Measurements from ENCODE around the gene NFKB1.

Gene NFKB1

DNA sequence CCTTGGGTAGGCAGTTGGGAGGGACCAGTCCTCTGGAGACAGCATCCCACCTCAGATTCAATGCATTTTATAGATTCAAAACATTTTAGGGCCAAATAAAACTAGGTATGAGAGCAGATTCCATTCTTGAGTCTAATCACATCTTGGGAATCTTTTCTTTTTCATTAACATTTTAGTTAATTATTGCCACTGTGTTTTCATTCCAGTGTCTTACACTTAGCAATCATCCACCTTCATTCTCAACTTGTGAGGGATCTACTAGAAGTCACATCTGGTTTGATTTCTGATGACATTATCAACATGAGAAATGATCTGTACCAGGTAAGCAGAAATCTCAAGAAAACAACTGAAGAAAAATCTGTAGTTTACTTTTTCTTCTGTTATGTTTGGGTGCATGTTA, 99.5 kb downstream of the NFKB1 start:
- Histone ChIP-seq H3K36me3 (ENCODE audit: control insufficient read depth in 2 of 2, insufficient read depth in 2 of 2, low read length in 2 of 2) (peaks cover 65 to 73% of the 10 kb centered on the region in 2 donors), H3K9me3 (ENCODE audit: control insufficient read depth in 2 of 2, low read length in 2 of 2) (no peaks in the 10 kb centered on the region), H3K4me1 (ENCODE audit: control insufficient read depth in 2 of 2, insufficient read depth in 2 of 2, low read length in 2 of 2) (no peaks in the 10 kb centered on the region), H3K27ac (ENCODE audit: low read depth in 2 of 2, low read length in 2 of 2) (no peak overlapping the region), H3K9ac (ENCODE audit: low read depth in 1 of 2, low read length in 2 of 2) (no peak overlapping the region), H3K4me3 (ENCODE audit: low read length in 2 of 2) (no peak overlapping the region), H3K27me3 (ENCODE audit: control insufficient read depth in 2 of 2, insufficient read depth in 2 of 2, low read length in 2 of 2) (no peaks in the 10 kb centered on the region)

DNA sequence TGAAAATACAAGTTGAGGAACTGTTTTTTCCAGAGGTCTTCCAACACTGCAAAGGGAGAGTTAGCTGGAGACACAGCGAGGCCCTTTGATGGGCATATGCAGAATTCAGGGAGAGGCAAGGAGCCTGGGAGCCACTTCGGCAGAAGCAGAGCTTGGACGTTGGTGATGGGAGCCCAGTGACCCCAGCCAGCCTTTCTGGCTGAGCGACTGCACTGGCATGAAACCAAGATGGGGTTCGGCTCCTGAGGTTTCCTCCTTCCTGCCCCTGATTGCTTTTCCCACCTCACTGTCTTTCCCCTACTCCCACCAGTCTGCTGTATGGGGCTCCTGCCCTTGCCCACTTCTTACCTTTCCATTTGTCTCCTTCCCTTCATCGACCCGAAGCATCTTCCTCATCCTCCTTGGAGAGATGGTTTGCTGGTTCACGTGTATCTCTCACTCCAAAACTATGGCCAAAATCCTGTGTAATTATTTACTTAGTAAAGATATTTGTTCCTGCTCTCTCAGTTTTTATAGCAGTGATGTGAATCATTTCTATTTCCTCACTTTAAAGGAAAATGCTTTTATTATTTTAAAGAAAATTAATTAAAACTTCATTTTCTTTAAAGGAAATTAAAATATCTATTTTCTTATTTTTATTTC, 100.5 kb downstream of the NFKB1 start:
- peaks cover 60 to 71% of the 10 kb centered on the region in 2 donors for H3K36me3 ChIP-seq (ENCODE audit: control insufficient read depth in 2 of 2, insufficient read depth in 2 of 2, low read length in 2 of 2)
- no peak overlapping the region for H3K4me3 ChIP-seq (ENCODE audit: low read length in 2 of 2)
- no peaks in the 10 kb centered on the region for H3K4me1 ChIP-seq (ENCODE audit: control insufficient read depth in 2 of 2, insufficient read depth in 2 of 2, low read length in 2 of 2)

DNA sequence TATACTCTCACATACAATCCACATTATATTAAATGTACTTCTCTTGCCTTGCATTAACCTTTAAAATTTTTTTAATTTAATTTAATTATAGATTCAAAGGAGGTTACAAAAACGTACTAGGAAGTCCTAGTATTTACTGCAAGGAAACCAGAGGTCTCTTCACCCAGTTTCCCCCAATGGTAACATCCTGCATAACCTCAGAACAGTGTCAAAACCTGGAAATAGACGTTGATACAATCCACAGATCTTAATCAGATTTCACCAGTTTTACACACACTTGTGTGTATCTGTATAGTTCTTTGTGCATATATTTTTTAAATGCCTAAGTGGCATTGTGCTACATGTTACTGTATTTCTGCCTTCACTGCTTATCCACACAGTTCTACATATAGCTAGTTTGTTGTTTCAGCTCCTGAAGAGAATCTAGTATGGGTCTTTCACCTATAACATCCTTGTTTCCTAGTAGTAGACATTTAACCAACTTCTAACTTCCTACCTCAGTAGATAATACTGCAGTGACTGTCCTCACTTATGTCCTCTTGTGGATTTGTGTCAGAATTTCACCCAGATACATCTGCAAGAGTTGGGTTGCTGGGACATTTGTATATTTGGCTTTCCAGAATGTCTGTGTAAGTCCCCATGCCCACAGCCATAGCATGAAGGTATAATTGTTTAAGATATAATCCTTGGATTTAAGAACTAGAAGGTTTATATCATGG, 103.2 kb downstream of the NFKB1 start:
- peaks cover 63 to 64% of the 10 kb centered on the region in 2 donors for H3K36me3 ChIP-seq (ENCODE audit: control insufficient read depth in 2 of 2, insufficient read depth in 2 of 2, low read length in 2 of 2)
- no peak overlapping the region for H3K4me3 ChIP-seq (ENCODE audit: low read length in 2 of 2)
- H3K27ac ChIP-seq (ENCODE audit: low read depth in 2 of 2, low read length in 2 of 2): no peak overlapping the region

More for the DNA sequence above, 100.5 kb downstream of the NFKB1 start:
- no peak overlapping the region for H3K9ac ChIP-seq (ENCODE audit: low read depth in 1 of 2, low read length in 2 of 2)
- no peaks in the 10 kb centered on the region for H3K27me3 ChIP-seq (ENCODE audit: control insufficient read depth in 2 of 2, insufficient read depth in 2 of 2, low read length in 2 of 2)
- H3K27ac ChIP-seq (ENCODE audit: low read depth in 2 of 2, low read length in 2 of 2): no peak overlapping the region
- no peaks in the 10 kb centered on the region for H3K9me3 ChIP-seq (ENCODE audit: control insufficient read depth in 2 of 2, low read length in 2 of 2)

DNA sequence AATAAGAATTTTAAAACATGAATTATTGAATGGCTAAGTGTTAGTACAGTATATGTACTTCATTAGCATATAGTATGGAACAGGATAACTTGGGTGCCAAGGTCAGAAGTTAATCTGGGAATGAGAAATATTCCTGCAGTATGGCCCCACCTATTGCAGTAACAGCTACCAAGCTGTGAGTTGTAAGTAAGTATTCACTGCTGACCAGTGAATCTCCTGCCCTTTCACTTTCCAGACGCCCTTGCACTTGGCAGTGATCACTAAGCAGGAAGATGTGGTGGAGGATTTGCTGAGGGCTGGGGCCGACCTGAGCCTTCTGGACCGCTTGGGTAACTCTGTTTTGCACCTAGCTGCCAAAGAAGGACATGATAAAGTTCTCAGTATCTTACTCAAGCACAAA, 105.1 kb downstream of the NFKB1 start:
- Histone ChIP-seq H3K9ac (ENCODE audit: low read depth in 1 of 2, low read length in 2 of 2) (no peak overlapping the region), H3K4me1 (ENCODE audit: control insufficient read depth in 2 of 2, insufficient read depth in 2 of 2, low read length in 2 of 2) (no peaks in the 10 kb centered on the region), H3K27me3 (ENCODE audit: control insufficient read depth in 2 of 2, insufficient read depth in 2 of 2, low read length in 2 of 2) (no peaks in the 10 kb centered on the region), H3K36me3 (ENCODE audit: control insufficient read depth in 2 of 2, insufficient read depth in 2 of 2, low read length in 2 of 2) (peaks cover 65 to 69% of the 10 kb centered on the region in 2 donors), H3K9me3 (ENCODE audit: control insufficient read depth in 2 of 2, low read length in 2 of 2) (no peaks in the 10 kb centered on the region), H3K27ac (ENCODE audit: low read depth in 2 of 2, low read length in 2 of 2) (no peak overlapping the region), H3K4me3 (ENCODE audit: low read length in 2 of 2) (no peak overlapping the region)

More for the DNA sequence above, 103.2 kb downstream of the NFKB1 start:
- no peaks in the 10 kb centered on the region for H3K4me1 ChIP-seq (ENCODE audit: control insufficient read depth in 2 of 2, insufficient read depth in 2 of 2, low read length in 2 of 2)
- H3K27me3 ChIP-seq (ENCODE audit: control insufficient read depth in 2 of 2, insufficient read depth in 2 of 2, low read length in 2 of 2): no peaks in the 10 kb centered on the region
- no peak overlapping the region for H3K9ac ChIP-seq (ENCODE audit: low read depth in 1 of 2, low read length in 2 of 2)
- no peaks in the 10 kb centered on the region for H3K9me3 ChIP-seq (ENCODE audit: control insufficient read depth in 2 of 2, low read length in 2 of 2)

DNA sequence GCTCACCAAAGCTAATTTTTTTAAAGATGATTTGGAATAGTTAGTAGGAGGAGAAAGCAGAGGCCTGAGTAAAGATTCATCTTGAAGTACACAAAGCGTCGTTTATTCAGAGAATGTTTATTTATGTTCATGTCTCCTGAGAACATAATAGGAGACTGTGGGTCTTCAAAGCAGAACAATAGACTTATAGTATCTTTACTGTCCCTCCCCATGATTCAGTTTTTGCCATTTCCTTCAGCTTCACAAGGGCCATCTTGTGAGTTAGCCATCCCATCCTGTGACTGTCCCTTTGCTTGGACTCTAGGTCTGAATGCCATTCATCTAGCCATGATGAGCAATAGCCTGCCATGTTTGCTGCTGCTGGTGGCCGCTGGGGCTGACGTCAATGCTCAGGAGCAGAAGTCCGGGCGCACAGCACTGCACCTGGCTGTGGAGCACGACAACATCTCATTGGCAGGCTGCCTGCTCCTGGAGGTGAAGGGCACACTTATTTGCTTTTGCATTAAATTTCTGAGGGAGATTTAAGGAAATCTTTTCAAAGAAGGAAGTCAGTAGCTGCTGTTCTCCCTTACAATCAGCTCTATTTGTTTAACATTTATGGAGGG, 105.8 kb downstream of the NFKB1 start:
- Histone ChIP-seq H3K27me3 (ENCODE audit: control insufficient read depth in 2 of 2, insufficient read depth in 2 of 2, low read length in 2 of 2) (no peaks in the 10 kb centered on the region), H3K4me1 (ENCODE audit: control insufficient read depth in 2 of 2, insufficient read depth in 2 of 2, low read length in 2 of 2) (no peaks in the 10 kb centered on the region), H3K4me3 (ENCODE audit: low read length in 2 of 2) (no peak overlapping the region), H3K9me3 (ENCODE audit: control insufficient read depth in 2 of 2, low read length in 2 of 2) (no peaks in the 10 kb centered on the region), H3K9ac (ENCODE audit: low read depth in 1 of 2, low read length in 2 of 2) (no peak overlapping the region), H3K27ac (ENCODE audit: low read depth in 2 of 2, low read length in 2 of 2) (no peak overlapping the region), H3K36me3 (ENCODE audit: control insufficient read depth in 2 of 2, insufficient read depth in 2 of 2, low read length in 2 of 2) (peaks cover 66 to 69% of the 10 kb centered on the region in 2 donors)

DNA sequence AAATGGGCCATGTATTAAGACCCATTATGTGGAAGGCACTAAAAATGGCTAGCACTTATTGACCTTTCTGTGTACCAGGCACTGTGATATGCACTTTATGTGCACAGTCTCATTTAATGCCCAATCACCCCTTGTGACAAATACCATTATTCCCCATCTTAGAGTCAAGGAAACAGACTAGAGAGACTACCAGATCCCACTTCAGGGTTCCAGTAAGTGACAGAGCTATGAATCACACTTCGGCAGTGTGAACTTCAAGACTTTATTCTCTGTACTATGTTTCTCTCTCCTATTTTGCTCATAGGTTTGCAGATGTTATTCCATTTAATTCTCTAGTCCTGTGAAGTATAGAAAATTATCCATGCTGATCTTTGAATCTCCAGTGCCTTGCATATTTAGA, 107.0 kb downstream of the NFKB1 start:
- no peak overlapping the region for H3K27ac ChIP-seq (ENCODE audit: low read depth in 2 of 2, low read length in 2 of 2)
- H3K36me3 ChIP-seq (ENCODE audit: control insufficient read depth in 2 of 2, insufficient read depth in 2 of 2, low read length in 2 of 2): peaks cover 74 to 75% of the 10 kb centered on the region in 2 donors
- H3K27me3 ChIP-seq (ENCODE audit: control insufficient read depth in 2 of 2, insufficient read depth in 2 of 2, low read length in 2 of 2): no peaks in the 10 kb centered on the region
- no peaks in the 10 kb centered on the region for H3K9me3 ChIP-seq (ENCODE audit: control insufficient read depth in 2 of 2, low read length in 2 of 2)
- H3K4me1 ChIP-seq (ENCODE audit: control insufficient read depth in 2 of 2, insufficient read depth in 2 of 2, low read length in 2 of 2): no peaks in the 10 kb centered on the region
- no peak overlapping the region for H3K9ac ChIP-seq (ENCODE audit: low read depth in 1 of 2, low read length in 2 of 2)
- no peak overlapping the region for H3K4me3 ChIP-seq (ENCODE audit: low read length in 2 of 2)

DNA sequence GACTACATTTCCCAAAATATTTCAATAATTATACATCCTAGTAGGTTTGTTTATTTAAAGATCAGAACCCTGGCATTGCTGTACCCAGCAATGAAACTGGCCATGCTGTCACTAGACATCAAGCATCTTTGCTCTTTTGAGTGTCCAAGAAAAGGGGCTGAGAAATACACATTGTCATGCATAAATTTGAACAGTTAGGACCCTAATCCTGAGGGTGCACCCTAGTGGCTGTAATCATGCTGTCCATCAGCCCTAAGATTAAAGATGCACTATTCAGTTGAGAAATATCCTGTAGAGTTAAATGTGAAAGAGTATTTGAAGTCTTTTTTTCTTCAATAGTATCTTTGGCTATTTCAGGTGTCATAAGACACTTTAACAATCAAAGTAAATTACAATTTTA, 108.8 kb downstream of the NFKB1 start:
- Histone ChIP-seq H3K9ac (ENCODE audit: low read depth in 1 of 2, low read length in 2 of 2) (no peak overlapping the region), H3K27ac (ENCODE audit: low read depth in 2 of 2, low read length in 2 of 2) (no peak overlapping the region), H3K4me3 (ENCODE audit: low read length in 2 of 2) (no peak overlapping the region), H3K27me3 (ENCODE audit: control insufficient read depth in 2 of 2, insufficient read depth in 2 of 2, low read length in 2 of 2) (no peaks in the 10 kb centered on the region), H3K4me1 (ENCODE audit: control insufficient read depth in 2 of 2, insufficient read depth in 2 of 2, low read length in 2 of 2) (no peaks in the 10 kb centered on the region), H3K9me3 (ENCODE audit: control insufficient read depth in 2 of 2, low read length in 2 of 2) (no peaks in the 10 kb centered on the region), H3K36me3 (ENCODE audit: control insufficient read depth in 2 of 2, insufficient read depth in 2 of 2, low read length in 2 of 2) (peaks cover 82 to 84% of the 10 kb centered on the region in 2 donors)

DNA sequence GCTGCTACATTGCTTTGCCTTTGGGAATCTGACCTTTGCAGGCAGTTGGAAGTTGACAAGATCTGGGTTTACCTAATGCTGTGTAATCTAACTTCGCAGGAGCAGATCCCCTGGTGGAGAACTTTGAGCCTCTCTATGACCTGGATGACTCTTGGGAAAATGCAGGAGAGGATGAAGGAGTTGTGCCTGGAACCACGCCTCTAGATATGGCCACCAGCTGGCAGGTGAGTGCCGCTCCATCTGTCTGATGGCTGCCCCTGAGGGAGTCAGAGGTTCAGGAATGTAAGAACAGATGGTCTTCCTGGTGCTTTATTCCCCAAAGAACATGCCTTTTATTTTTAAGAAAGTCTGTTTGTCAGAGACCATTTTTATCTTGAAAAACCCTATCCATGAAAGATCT, 109.3 kb downstream of the NFKB1 start:
- no peaks in the 10 kb centered on the region for H3K27me3 ChIP-seq (ENCODE audit: control insufficient read depth in 2 of 2, insufficient read depth in 2 of 2, low read length in 2 of 2)
- H3K4me3 ChIP-seq (ENCODE audit: low read length in 2 of 2): no peak overlapping the region
- H3K36me3 ChIP-seq (ENCODE audit: control insufficient read depth in 2 of 2, insufficient read depth in 2 of 2, low read length in 2 of 2): peaks cover 82% of the 10 kb centered on the region in 2 donors
- no peak overlapping the region for H3K27ac ChIP-seq (ENCODE audit: low read depth in 2 of 2, low read length in 2 of 2)
- no peaks in the 10 kb centered on the region for H3K4me1 ChIP-seq (ENCODE audit: control insufficient read depth in 2 of 2, insufficient read depth in 2 of 2, low read length in 2 of 2)
- H3K9me3 ChIP-seq (ENCODE audit: control insufficient read depth in 2 of 2, low read length in 2 of 2): no peaks in the 10 kb centered on the region
- no peak overlapping the region for H3K9ac ChIP-seq (ENCODE audit: low read depth in 1 of 2, low read length in 2 of 2)

DNA sequence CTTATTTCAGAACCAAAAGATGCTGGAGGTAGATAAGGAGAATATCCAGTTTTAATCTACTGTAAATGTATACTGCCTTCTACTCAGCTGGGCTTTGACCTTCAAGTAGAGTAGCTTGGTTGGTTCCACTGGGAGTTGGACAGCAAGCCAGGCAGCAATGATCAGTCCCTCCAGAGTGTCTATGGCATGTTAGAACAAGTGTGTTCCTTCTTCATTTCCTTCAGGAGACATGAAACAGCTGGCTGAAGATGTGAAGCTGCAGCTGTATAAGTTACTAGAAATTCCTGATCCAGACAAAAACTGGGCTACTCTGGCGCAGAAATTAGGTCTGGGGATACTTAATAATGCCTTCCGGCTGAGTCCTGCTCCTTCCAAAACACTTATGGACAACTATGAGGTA, 111.1 kb downstream of the NFKB1 start:
- no peak overlapping the region for H3K9ac ChIP-seq (ENCODE audit: low read depth in 1 of 2, low read length in 2 of 2)
- H3K27me3 ChIP-seq (ENCODE audit: control insufficient read depth in 2 of 2, insufficient read depth in 2 of 2, low read length in 2 of 2): no peaks in the 10 kb centered on the region
- H3K4me3 ChIP-seq (ENCODE audit: low read length in 2 of 2): no peak overlapping the region
- peak overlapping the region; percentile 11 to 18 for H3K27ac ChIP-seq (ENCODE audit: low read depth in 2 of 2, low read length in 2 of 2)
- peaks cover 78 to 86% of the 10 kb centered on the region in 2 donors for H3K36me3 ChIP-seq (ENCODE audit: control insufficient read depth in 2 of 2, insufficient read depth in 2 of 2, low read length in 2 of 2)
- H3K9me3 ChIP-seq (ENCODE audit: control insufficient read depth in 2 of 2, low read length in 2 of 2): no peaks in the 10 kb centered on the region
- H3K4me1 ChIP-seq (ENCODE audit: control insufficient read depth in 2 of 2, insufficient read depth in 2 of 2, low read length in 2 of 2): no peaks in the 10 kb centered on the region

DNA sequence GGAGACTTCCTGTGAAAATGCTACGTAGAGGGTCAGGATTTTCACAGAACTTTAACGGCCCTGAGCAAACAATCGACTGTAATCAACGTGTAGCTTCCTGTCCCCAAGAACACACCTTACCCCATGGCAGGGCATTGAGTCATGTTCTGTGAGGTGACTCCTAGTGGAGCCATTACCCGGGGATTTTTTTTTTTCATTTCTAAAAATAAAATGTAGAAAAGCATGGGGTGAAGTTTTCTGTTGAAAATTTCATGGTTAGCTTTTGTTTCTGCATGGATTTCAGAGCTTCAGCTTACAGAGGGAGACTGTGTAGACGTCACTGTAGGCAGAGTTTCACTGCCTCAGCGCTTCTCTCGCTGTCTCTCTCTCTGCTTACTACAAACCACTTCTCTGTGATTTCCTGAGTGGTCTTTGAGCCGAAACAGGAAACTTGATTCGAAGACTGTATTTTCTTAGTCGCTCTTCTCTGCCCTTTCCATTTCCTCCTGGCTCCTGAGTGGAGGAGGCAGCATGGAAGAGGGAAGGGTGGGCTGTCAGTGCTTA, 111.7 kb downstream of the NFKB1 start:
- no peak overlapping the region for H3K9ac ChIP-seq (ENCODE audit: low read depth in 1 of 2, low read length in 2 of 2)
- no peaks in the 10 kb centered on the region for H3K9me3 ChIP-seq (ENCODE audit: control insufficient read depth in 2 of 2, low read length in 2 of 2)
- no peak overlapping the region for H3K4me3 ChIP-seq (ENCODE audit: low read length in 2 of 2)
- H3K36me3 ChIP-seq (ENCODE audit: control insufficient read depth in 2 of 2, insufficient read depth in 2 of 2, low read length in 2 of 2): peaks cover 72 to 79% of the 10 kb centered on the region in 2 donors
- H3K27me3 ChIP-seq (ENCODE audit: control insufficient read depth in 2 of 2, insufficient read depth in 2 of 2, low read length in 2 of 2): no peaks in the 10 kb centered on the region
- no peaks in the 10 kb centered on the region for H3K4me1 ChIP-seq (ENCODE audit: control insufficient read depth in 2 of 2, insufficient read depth in 2 of 2, low read length in 2 of 2)
- H3K27ac ChIP-seq (ENCODE audit: low read depth in 2 of 2, low read length in 2 of 2): peak overlapping the region; percentile 11 to 18

All from mucosa of rectum (tissue), 2 donors.